HCT116 (cell line): ENCODE data around the gene CCDC192. TPM values are rescaled to one million over a fixed set of nuclear protein-coding genes. Genes with fewer than 3 reads are reported as not detected.

Experiments used
- ATAC-seq: fragments of 200-7000 bp; cut with Tn5 transposase; 2 replicates; pipeline ENCODE4 v1.9.1; 2020; ENCODE audit warnings: mild to moderate bottlenecking, moderate library complexity
- BruUV-seq: library from RNA; stranded (reverse); fragments of 400-500 nt; replicated peaks from 2 replicates; lab custom pipeline; 2021; lab: Mats Ljungman, UMichigan
- CTCF ChIA-PET: fragments of 300-600 bp; sonication (Branson Sonifier 250); formaldehyde crosslinking; loops from one replicate; lab custom pipeline; 2021; ENCODE audit warnings: antibody characterized with exemption; lab: Charles Lee
- POLR2A ChIA-PET: fragments of 300-600, 350-600 bp; sonication (Branson Sonifier 250); formaldehyde crosslinking; loops from one replicate; lab custom pipeline; 2021; ENCODE audit warnings: antibody characterized with exemption; lab: Charles Lee
- RAD21 ChIA-PET, 2 experiments: fragments of 300-600 bp; sonication (Branson Sonifier 250); formaldehyde crosslinking; loops; one replicate each; lab custom pipeline; 2023; ENCODE audit warnings: low total read pairs in 2 of 2; ENCODE audit not compliant: uncharacterized antibody in 2 of 2, unreplicated experiment in 2 of 2, low non-redundant PET in 1 of 2; lab: Charles Lee
- DNase-seq: peaks from one replicate; pipeline ENCODE4 v3.0.0-alpha.2; 2010; ENCODE audit warnings: low read depth, low spot score
- H2AFZ ChIP-seq: fragments of 200-600 bp; shearing (Covaris generic), sonication (generic); 2 replicates; pipeline ENCODE4 v1.6.1; 2017; ENCODE audit warnings: low read depth, mixed run types, mixed read lengths, antibody characterized with exemption, low read length; ENCODE audit not compliant: poor library complexity, severe bottlenecking
- H3K27ac ChIP-seq: 2 replicates; pipeline ENCODE4 v1.5.1; 2012; ENCODE audit warnings: low read depth, low read length
- H3K27me3 ChIP-seq: fragments of 200-600 bp; sonication (generic); 2 replicates; pipeline ENCODE4 v1.6.1; 2016; ENCODE audit warnings: mixed run types, low read length, mixed read lengths; ENCODE audit not compliant: insufficient read depth
- H3K36me3 ChIP-seq, 2 experiments: fragments of 200-500 bp in 1 of 2; fragments of 200-600 bp in 1 of 2; sonication (Bioruptor generic) in 1 of 2; sonication (generic) in 1 of 2; 2 replicates each; pipeline versions ENCODE4 v1.5.1 to v1.6.1; 2014 to 2016; ENCODE audit warnings: low read length in 2 of 2, inconsistent platforms in 1 of 2, mixed read lengths in 1 of 2, mixed run types in 1 of 2; ENCODE audit not compliant: insufficient read depth in 2 of 2, control insufficient read depth in 1 of 2
- H3K4me1 ChIP-seq, 2 experiments: fragments of 200-600 bp in 1 of 2; sonication (generic) in 1 of 2; 2 replicates each; pipeline versions ENCODE4 v1.5.1 to v1.6.1; 2012 to 2017; ENCODE audit warnings: low read length in 2 of 2, inconsistent platforms in 1 of 2, mild to moderate bottlenecking in 1 of 2, mixed read lengths in 1 of 2, mixed run types in 1 of 2, moderate library complexity in 1 of 2; ENCODE audit not compliant: insufficient read depth in 2 of 2, control insufficient read depth in 1 of 2
- H3K4me2 ChIP-seq: fragments of 200-600 bp; sonication (generic); 2 replicates; pipeline ENCODE4 v1.6.1; 2017; ENCODE audit warnings: mixed run types, low read length, mixed read lengths
- H3K4me3 ChIP-seq, 2 experiments: fragments of 200-600 bp in 1 of 2; sonication (generic) in 1 of 2; replicated peaks in 1 of 2; 2 replicates each; pipeline ENCODE4 v1.5.1; 2011 to 2016; ENCODE audit warnings: low read length in 2 of 2, control low read depth in 1 of 2, low read depth in 1 of 2, mild to moderate bottlenecking in 1 of 2, mixed read lengths in 1 of 2, mixed run types in 1 of 2
- H3K79me2 ChIP-seq: fragments of 200-600 bp; sonication (generic); 2 replicates; pipeline ENCODE4 v1.6.1; 2017; ENCODE audit warnings: mild to moderate bottlenecking, mixed run types, low read length, moderate library complexity, mixed read lengths; ENCODE audit not compliant: insufficient read depth
- H3K9ac ChIP-seq: fragments of 200-600 bp; sonication (generic); 2 replicates; pipeline ENCODE4 v1.6.1; 2016; ENCODE audit warnings: low read length, mixed read lengths
- H3K9me2 ChIP-seq: fragments of 200-600 bp; sonication (generic), shearing (Covaris generic); 2 replicates; pipeline ENCODE4 v1.6.1; 2017; ENCODE audit warnings: mixed run types, mild to moderate bottlenecking, moderate library complexity; ENCODE audit not compliant: insufficient read depth
- H3K9me3 ChIP-seq, 2 experiments: fragments of 200-500 bp in 1 of 2; fragments of 200-600 bp in 1 of 2; sonication (Bioruptor generic) in 1 of 2; sonication (generic) in 1 of 2; 2 replicates each; pipeline ENCODE4 v1.6.1; 2014 to 2017; ENCODE audit warnings: low read length in 2 of 2, mixed read lengths in 2 of 2, inconsistent platforms in 1 of 2, low read depth in 1 of 2, mild to moderate bottlenecking in 1 of 2, mixed run types in 1 of 2, moderate library complexity in 1 of 2; ENCODE audit not compliant: control insufficient read depth in 1 of 2, insufficient read depth in 1 of 2
- H4K20me1 ChIP-seq: fragments of 200-600 bp; sonication (generic), shearing (Covaris generic); 2 replicates; pipeline ENCODE4 v1.6.1; 2017; ENCODE audit warnings: mixed run types, mild to moderate bottlenecking, moderate library complexity; ENCODE audit not compliant: insufficient read depth
- CBX3 ChIP-seq: IDR thresholded peaks from 2 replicates; pipeline ENCODE4 v1.6.1; 2012; ENCODE audit warnings: low read depth
- CEBPB ChIP-seq: IDR thresholded peaks from 2 replicates; pipeline ENCODE4 v1.6.1; 2012; ENCODE audit warnings: low read depth
- CTCF ChIP-seq, 3 experiments: fragments of 200-600 bp in 1 of 3; sonication (generic) in 1 of 3; IDR thresholded peaks in 2 of 3; conservative IDR thresholded peaks in 1 of 3; 2 replicates each; pipeline ENCODE4 v1.5.1; 2012 to 2017; ENCODE audit warnings: low read depth in 2 of 3, low read length in 2 of 3, antibody characterized with exemption in 1 of 3, borderline replicate concordance in 1 of 3, control low read depth in 1 of 3, mild to moderate bottlenecking in 1 of 3, mixed read lengths in 1 of 3, mixed run types in 1 of 3, moderate library complexity in 1 of 3; ENCODE audit not compliant: insufficient read depth in 1 of 3
- ELF1 ChIP-seq: IDR thresholded peaks from 2 replicates; pipeline ENCODE4 v1.6.1; 2012; ENCODE audit warnings: low read depth, borderline replicate concordance
- EZH2 ChIP-seq: fragments of 200-600 bp; sonication (generic); IDR thresholded peaks from 2 replicates; pipeline ENCODE4 v1.6.1; 2017; ENCODE audit warnings: antibody characterized with exemption, mixed run types
- EZH2phosphoT487 ChIP-seq: fragments of 200-600 bp; IDR thresholded peaks from 2 replicates; pipeline ENCODE4 v1.6.1; 2018; ENCODE audit warnings: antibody characterized with exemption, borderline replicate concordance
- FOSL1 ChIP-seq: IDR thresholded peaks from 2 replicates; pipeline ENCODE4 v1.6.1; 2012; ENCODE audit warnings: low read depth
- MAX ChIP-seq: IDR thresholded peaks from 2 replicates; pipeline ENCODE4 v1.6.1; 2012
- RAD21 ChIP-seq: IDR thresholded peaks from 2 replicates; pipeline ENCODE4 v1.6.1; 2012; ENCODE audit warnings: low read depth, mild to moderate bottlenecking
- SIN3A ChIP-seq: IDR thresholded peaks from 2 replicates; pipeline ENCODE4 v1.6.1; 2012; ENCODE audit warnings: low read depth
- SP1 ChIP-seq: IDR thresholded peaks from 2 replicates; pipeline ENCODE4 v1.6.1; 2012; ENCODE audit warnings: low read depth
- SRF ChIP-seq: IDR thresholded peaks from 2 replicates; pipeline ENCODE4 v1.6.1; 2012; ENCODE audit warnings: low read depth
- TCF7L2 ChIP-seq: IDR thresholded peaks from 2 replicates; pipeline ENCODE4 v1.7.0; 2011; ENCODE audit warnings: borderline replicate concordance, inconsistent platforms; ENCODE audit not compliant: insufficient read depth, insufficient read length; ENCODE audit errors: extremely low read depth
- YY1 ChIP-seq: IDR thresholded peaks from 2 replicates; pipeline ENCODE4 v1.6.1; 2011; ENCODE audit warnings: low read length, low read depth, moderate library complexity, mild to moderate bottlenecking; ENCODE audit not compliant: insufficient replicate concordance; ENCODE audit errors: extremely low read depth
- ZFX ChIP-seq: fragments of 450-650 bp; IDR thresholded peaks from 2 replicates; pipeline ENCODE4 v1.6.1; 2017
- ZNF274 ChIP-seq: fragments of 200-500 bp; sonication (Bioruptor generic); IDR thresholded peaks from 2 replicates; pipeline ENCODE4 v1.6.1; 2014; ENCODE audit warnings: mild to moderate bottlenecking, low read depth, low read length, inconsistent platforms
- intact Hi-C: fragments of 100-400 bp; cut with micrococcal nuclease; formaldehyde crosslinking; loops from 2 replicates; pipeline ENCODE4 v1.10.0; 2022
- total RNA-seq: library from RNA; stranded (reverse); gene quantifications from one replicate; pipeline ENCODE4 v1.2.1, GENCODE V29; 2021; ENCODE audit not compliant: unreplicated experiment
- TF ChIP-seq, protein P1 (sequence below): IDR thresholded peaks from 2 replicates; pipeline ENCODE4 v1.6.1; 2012; ENCODE audit warnings: low read depth
- TF ChIP-seq, protein P2 (sequence below): IDR thresholded peaks from 2 replicates; pipeline ENCODE4 v1.6.1; 2012
- TF ChIP-seq, protein P3 (sequence below): IDR thresholded peaks from 2 replicates; pipeline ENCODE4 v1.6.1; 2011; ENCODE audit warnings: mild to moderate bottlenecking, low read length, moderate library complexity; ENCODE audit not compliant: insufficient replicate concordance; ENCODE audit errors: extremely low read depth

CCDC192 gene
- total RNA-seq, 1 experiment from 2014 or later, result not detected

GRCh38 chr5:127680595-127680994 lies 22.6 kb upstream of the CCDC192 start:
- Histone ChIP-seq H2AFZ (no peak overlapping the region), H3K27ac (no peak overlapping the region), H3K36me3 (no peaks in the 10 kb centered on the region), H3K9me3 (no peaks in the 10 kb centered on the region), H3K4me2 (no peak overlapping the region), H3K79me2 (no peaks in the 10 kb centered on the region), H3K9me2 (no peaks in the 10 kb centered on the region), H4K20me1 (no peaks in the 10 kb centered on the region), H3K27me3 (no peaks in the 10 kb centered on the region), H3K4me3 (no peak overlapping the region), H3K9ac (no peak overlapping the region), H3K4me1 (no peaks in the 10 kb centered on the region)
- CTCF ChIA-PET, result no interaction called here
- ATAC-seq, result no peak
- TF ChIP-seq SP1, result no peak
- no peak for TF ChIP-seq FOSL1
- no peak for TF ChIP-seq SRF
- TF ChIP-seq YY1, result no peak
- TF ChIP-seq SIN3A, result no peak
- TF ChIP-seq, protein P1, sequence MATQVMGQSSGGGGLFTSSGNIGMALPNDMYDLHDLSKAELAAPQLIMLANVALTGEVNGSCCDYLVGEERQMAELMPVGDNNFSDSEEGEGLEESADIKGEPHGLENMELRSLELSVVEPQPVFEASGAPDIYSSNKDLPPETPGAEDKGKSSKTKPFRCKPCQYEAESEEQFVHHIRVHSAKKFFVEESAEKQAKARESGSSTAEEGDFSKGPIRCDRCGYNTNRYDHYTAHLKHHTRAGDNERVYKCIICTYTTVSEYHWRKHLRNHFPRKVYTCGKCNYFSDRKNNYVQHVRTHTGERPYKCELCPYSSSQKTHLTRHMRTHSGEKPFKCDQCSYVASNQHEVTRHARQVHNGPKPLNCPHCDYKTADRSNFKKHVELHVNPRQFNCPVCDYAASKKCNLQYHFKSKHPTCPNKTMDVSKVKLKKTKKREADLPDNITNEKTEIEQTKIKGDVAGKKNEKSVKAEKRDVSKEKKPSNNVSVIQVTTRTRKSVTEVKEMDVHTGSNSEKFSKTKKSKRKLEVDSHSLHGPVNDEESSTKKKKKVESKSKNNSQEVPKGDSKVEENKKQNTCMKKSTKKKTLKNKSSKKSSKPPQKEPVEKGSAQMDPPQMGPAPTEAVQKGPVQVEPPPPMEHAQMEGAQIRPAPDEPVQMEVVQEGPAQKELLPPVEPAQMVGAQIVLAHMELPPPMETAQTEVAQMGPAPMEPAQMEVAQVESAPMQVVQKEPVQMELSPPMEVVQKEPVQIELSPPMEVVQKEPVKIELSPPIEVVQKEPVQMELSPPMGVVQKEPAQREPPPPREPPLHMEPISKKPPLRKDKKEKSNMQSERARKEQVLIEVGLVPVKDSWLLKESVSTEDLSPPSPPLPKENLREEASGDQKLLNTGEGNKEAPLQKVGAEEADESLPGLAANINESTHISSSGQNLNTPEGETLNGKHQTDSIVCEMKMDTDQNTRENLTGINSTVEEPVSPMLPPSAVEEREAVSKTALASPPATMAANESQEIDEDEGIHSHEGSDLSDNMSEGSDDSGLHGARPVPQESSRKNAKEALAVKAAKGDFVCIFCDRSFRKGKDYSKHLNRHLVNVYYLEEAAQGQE, result no peak
- TF ChIP-seq, protein P2, sequence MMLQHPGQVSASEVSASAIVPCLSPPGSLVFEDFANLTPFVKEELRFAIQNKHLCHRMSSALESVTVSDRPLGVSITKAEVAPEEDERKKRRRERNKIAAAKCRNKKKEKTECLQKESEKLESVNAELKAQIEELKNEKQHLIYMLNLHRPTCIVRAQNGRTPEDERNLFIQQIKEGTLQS, result no peak
- TF ChIP-seq ZFX, result no peak
- no peak for TF ChIP-seq ZNF274
- TF ChIP-seq, protein P3, sequence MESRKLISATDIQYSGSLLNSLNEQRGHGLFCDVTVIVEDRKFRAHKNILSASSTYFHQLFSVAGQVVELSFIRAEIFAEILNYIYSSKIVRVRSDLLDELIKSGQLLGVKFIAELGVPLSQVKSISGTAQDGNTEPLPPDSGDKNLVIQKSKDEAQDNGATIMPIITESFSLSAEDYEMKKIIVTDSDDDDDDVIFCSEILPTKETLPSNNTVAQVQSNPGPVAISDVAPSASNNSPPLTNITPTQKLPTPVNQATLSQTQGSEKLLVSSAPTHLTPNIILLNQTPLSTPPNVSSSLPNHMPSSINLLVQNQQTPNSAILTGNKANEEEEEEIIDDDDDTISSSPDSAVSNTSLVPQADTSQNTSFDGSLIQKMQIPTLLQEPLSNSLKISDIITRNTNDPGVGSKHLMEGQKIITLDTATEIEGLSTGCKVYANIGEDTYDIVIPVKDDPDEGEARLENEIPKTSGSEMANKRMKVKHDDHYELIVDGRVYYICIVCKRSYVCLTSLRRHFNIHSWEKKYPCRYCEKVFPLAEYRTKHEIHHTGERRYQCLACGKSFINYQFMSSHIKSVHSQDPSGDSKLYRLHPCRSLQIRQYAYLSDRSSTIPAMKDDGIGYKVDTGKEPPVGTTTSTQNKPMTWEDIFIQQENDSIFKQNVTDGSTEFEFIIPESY, result no peak
- TF ChIP-seq RAD21, result no peak
- TF ChIP-seq CBX3, result no peak
- no peak for TF ChIP-seq EZH2phosphoT487
- TF ChIP-seq MAX, result no peak
- TF ChIP-seq TCF7L2, result no peak
- no peak for TF ChIP-seq CTCF (IDR thresholded peaks at IDR 0.05 in 2 of 3, conservative IDR thresholded peaks at IDR 0.05 in 1 of 3; ENCODE audit: borderline replicate concordance in 1 of 3, insufficient read depth in 1 of 3, low read depth in 2 of 3, low read length in 2 of 3)
- no peak for TF ChIP-seq EZH2
- TF ChIP-seq CEBPB, result no peak
- TF ChIP-seq ELF1, result no peak
- RAD21 ChIA-PET, result no interaction called here
- intact Hi-C loops, result no loop called here
- no peak for DNase-seq
- POLR2A ChIA-PET, result no interaction called here
- BruUV-seq, result no TSS peak
